Hematopoietic multipotent progenitor cell treated with erythropoietin and hydrocortisone succinate and interleukin-3 and kit ligand, for 17 days (in vitro differentiated cells): Measurements from ENCODE around the gene PLA2G4E.

Source experiments
- DNase-seq: peaks from one replicate; pipeline ENCODE4 v3.0.0-alpha.2; 2015; ENCODE audit warnings: low spot score

PLA2G4E gene

DNA sequence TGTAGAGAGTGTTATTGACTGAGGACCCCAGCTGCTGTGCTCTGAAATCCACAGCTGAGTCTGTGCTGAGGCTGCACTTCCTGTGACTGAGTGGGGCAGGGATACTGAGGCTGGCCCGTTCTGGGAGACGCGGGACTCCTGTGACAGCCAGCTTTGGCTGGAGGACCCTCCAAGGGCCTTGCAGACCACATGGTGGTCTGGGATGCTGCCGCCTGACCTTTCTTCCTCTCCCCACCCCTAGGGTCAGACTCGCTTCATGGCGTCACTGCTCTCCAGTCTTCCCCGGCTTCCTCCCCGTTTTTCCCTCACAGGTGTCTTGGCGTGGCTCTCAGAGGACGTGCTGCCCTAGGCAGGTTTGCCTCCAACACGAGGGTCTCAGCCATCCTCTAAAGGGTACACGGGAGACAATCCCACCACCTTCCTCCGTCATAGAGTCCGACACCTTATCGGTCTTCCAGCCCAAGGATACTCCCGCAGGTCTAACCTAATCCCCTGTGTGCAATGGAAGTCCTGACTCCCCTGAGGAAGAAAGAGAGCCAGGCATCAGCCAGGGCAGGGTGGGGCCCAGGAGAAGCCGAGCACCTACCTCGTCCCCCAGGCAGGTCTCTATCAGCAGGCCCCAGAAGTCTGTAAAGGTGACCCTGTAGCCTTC, 28.6 kb downstream of the PLA2G4E start:
- DNase-seq: no peak

DNA sequence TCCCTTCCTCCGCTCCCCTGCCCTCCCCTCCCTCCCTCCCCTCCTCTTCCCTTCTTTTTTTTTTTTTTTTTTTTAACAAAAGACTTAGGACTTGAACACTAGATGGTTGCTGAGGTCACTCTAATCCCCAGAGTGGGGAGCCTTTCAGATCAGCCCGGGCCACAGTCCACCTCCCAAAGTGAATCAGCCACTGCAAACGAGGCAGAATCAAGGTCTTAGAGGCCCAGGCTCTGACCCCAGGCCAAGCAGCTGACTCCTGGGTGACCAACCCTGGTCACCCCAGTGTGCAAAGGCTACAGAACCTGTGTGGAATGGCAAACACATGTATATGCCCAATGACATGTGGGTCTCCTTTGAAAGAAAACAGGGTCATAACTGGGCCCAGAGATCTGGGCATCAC, 30.2 kb downstream of the PLA2G4E start:
- no peak for DNase-seq

DNA sequence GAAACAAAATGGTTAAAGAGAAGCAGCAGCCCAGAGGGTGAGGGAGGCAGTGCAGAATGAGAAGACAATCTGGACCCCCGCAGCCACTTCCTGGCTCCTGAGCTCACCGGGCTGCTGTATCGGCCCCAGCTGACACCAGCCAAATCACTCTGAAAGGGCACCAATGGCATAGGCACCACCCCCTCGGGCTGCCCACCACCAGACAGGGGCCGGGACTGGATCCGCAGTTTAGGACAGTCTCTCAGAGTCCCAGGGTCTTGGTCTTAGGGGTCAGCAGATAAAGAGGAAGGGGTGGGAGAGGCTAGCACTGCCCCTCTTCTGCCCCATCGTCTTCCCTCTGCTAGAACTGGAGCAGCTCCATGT, 30.6 kb downstream of the PLA2G4E start:
- DNase-seq: no peak

DNA sequence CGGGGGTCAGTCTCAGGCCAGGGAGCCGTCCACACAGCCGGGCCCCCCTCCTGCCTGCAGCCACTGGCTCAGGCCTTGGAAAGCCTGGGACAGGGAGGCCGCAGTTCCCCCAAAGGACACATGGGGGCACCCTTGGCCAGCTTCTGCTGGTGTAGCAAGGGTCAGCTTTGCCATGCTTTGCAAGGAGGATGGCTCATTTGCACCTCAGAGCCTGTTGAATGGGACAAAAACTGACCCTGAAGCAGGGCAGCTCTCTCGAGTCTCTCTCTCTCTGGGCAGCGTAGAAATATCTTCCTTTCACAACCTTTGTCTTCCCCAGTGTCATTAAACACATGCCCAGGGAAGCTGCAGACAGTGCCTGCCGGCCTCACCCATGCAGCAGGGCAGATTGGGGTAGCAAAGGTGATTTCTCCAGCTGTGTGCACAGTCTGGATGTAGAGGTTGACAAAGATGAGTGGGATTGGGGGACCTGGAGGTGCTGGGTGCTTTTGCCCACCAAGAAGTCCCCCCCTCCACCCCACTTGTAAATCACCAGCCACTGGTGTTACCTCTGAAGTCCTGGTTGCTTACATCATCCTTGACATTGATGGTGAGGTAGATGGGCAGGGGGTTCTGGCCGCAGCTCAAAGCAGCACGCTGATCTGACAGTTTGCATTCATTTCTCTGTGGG, 31.1 kb downstream of the PLA2G4E start:
- DNase-seq: peak; percentile 57

DNA sequence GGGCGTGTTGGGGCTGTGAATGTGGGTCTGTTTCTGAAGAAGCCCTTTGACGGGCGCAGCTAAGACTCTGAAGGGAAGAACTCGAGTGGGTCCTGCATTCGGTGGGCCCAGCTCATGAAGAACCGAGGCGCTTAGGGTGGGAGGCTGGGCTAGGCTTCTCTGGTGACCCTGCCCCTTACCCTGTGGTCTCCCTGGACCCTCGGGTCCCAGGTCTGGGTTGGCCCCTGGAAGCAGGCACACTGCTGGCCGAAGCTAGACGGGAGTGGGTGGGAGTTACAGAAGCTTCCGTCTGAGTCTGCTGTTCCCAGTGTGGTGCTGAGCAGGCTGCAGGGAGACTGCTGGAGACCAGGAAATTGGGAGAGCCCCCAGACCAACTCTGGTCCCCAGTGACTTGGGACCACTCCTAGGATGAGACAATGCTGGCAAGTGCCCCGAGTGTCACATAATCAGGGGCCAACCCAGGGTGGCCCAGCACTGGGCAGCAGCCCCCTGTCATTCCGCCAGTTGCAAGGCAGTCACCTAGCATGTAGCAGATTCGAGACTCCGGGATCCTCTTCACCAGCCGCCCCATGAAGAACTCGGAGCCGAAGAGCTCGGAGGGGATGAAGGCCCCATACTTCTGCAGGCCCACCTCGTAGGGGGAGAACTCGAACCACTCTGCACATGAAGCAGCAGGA, 31.8 kb downstream of the PLA2G4E start:
- DNase-seq: no peak

DNA sequence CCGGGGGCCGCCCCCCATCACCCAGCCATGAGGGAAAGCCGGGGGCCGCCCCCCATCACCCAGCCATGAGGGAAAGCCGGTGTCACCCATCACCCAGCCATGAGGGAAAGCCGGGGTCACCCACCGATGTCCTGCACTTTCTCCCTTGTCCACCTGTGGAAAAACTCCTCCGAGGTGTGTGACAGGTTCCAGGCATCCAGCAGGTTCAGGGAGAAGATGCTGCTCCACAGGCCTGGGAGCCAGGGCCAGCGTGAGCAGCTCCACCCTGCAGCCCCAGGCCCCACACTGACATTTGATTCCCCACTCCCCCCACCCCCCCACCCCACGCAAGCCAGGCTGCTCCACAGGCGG, 32.9 kb downstream of the PLA2G4E start:
- no peak for DNase-seq

DNA sequence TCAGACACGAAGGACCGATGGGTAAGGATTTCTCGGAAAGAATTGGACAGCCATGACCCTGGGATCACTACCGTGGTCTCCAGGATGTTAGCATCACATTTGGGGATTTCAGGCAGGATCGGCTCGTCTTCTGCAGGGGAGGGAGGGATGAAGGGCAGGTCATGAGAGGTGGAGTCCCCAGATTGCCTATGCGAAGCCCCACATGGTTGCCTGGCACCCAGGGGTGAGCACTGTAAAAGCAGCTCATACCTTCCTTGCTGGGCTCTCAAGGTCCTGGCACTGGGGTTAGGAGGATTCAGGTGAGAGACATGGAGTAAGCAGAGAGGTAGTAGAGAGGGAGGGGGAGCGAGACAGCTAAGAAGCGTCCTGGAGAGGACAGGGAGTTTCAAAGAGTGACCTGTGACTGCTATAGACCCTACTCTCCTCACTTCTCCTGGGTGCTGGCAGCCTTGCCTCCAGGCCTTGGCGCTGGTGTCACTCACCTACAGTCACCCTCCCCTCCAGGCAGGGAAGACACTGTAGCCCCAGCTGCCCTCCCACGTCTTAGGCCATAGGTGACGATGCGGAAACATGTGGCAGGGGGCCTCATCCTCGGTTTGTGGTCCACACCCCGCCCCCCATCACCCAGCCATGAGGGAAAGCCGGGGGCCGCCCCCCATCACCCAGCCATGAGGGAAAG, 33.5 kb downstream of the PLA2G4E start:
- no peak for DNase-seq

DNA sequence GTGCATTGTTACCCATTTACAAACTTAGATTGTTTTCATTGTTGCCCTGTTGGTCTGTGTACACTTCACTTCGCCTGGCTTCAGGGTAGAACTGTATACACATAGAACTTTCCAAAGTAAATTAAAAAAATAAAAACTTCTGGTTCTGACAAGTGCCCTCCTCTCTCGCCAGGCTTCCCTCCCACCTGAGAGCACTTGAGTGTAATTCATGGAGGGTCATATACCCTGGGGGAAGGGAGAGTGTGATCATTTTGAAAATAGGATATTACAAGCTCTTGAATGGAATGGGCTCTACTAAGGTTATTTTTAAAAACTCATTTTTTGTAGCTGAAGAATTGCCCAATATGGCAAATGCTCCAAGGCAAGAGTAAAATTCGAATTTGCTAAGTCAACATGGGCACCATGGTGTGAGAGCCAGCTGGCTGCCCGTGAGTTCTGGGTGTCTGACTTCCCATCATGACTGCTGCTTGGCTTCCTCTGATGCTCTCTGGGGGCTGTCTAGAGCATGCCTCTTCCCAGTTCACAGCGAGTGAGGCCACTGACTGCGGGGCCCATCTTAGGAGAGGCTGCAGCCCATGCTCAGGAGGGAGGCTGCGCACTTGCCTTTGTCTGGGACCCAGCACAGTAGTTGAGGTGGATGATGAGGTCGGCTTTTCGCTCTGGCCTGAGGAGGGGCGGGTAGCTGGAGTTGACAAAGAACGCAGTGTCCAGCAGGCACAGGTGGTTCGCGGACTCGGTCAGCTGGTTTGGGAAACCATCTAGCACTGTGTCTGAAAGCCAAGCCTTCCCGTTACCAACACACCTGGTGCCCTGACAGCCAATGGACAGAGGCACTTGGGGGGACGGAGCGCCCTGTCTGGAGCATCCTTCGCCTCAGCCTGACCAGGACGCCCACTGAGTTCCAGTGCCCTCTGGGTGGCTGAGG, 35.3 kb downstream of the PLA2G4E start:
- DNase-seq: no peak

DNA sequence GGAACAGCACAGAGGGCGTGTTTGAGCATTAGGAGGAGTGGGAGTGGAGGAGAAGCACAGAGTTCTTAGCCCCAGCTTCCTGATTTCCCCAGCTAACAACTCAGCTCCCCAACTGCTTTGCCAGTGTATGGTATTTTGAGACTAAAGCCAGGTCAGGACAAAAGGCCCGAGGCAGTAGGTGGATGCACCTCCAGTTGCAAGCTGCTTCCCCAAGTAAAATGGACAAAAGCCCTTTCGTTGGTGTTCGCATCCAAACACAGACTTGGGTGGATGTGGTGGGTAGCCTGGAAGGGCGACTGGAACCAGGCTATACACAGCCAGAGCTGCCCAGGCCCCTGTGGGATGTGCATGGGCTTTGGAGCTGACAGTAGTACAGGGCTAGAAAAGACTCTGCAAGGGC, 36.2 kb downstream of the PLA2G4E start:
- no peak for DNase-seq

DNA sequence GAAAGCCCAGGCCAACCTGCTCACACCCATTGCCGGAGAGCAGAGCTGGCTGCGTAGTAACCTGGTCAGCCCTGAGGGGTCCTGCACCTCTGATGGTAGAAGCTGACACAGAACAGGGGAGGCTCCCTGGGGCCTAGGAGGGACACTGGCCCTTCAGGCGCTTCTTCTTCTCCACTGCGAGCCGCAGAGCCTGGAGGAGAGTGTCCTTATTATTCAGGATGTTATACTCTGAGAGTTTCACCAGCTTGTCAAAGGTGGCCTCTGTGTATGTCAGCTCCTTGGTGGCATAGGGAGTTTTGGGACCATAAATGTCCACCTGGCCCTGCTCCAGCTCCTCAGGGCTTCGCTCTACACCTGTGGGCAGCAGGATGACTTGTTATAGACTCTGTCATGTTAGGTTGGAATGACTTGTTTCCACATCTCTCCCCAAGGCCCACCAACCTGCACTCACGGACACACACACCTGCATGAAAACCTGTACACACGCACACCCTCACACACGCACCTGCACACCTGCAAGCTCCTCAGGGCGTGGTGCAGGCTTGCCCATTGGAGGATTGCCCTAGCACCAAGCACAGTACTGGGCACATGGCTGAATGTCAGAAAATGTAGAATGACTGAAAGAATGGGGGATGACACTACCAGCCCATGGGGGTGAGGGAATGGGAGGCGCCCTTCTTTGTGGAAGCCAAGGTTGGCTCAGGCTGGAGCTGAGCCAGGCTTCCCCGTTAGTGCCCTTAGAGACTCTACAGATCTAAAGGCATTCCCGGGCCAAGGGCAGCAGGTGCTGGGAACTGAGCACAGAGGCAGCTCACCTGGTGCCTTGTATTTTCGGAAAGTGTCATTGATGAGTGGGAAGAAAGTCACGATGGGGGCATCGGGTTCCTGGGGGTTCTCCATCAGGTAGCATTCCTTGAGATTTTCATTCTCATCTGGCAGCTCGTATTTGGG, 36.9 kb downstream of the PLA2G4E start:
- DNase-seq: no peak

DNA sequence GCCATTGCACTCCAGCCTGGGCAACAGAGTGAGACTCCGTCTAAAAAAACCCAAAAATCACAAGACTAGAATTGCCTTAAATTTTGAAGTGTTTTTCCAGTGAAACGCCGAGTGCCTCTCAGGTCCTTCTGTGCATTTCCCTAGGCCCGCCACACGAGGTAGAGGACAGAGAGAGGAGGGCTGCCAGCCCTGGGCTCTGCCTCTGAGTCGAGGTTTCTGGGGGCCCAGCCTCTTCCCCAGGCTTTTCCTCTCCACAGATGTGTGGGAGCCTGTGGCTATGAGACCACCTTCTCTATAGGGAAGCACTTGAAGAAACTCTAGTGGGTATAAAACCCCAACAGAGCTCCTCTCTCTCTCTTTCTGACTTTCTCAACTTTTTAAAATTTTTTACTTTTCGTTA, 37.6 kb downstream of the PLA2G4E start:
- no peak for DNase-seq

DNA sequence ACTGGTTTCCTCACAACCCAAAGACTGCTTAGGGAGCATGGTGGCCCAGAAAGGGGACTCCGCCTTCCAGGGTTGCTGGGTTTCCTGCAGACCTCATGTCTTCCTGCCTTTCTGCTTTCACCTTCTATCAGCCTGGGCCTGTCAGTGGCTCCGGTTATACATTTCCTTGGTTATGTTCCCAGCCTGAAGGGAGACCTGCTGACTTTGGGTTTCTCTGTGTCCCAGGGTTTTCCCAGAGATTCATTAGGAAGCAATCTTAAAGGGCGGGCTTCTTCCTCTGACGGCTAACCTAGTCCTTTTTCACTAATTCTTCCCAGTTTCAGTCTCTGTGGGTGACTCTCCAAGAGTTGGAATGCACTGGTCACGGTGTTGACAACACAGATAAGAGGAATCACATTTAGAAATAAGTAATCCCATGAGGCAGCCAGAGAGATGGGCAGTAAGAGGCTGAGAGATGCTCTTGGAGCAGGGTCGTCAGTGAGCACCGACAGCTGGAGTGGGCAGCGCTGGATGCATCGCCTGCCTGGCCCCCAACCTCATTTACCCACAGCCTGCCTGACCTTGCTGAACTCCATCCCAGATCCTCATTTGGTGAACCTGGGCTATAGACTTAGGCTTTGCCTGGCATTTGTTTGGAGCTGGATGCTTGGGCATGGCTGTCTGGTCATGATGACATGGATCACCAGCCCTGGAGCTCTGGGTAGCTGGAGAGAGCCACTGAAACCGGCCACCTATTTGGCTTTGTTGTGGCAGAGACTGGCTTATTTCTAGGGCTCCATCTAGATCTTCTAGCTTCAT, 38.5 kb downstream of the PLA2G4E start:
- DNase-seq: no peak

DNA sequence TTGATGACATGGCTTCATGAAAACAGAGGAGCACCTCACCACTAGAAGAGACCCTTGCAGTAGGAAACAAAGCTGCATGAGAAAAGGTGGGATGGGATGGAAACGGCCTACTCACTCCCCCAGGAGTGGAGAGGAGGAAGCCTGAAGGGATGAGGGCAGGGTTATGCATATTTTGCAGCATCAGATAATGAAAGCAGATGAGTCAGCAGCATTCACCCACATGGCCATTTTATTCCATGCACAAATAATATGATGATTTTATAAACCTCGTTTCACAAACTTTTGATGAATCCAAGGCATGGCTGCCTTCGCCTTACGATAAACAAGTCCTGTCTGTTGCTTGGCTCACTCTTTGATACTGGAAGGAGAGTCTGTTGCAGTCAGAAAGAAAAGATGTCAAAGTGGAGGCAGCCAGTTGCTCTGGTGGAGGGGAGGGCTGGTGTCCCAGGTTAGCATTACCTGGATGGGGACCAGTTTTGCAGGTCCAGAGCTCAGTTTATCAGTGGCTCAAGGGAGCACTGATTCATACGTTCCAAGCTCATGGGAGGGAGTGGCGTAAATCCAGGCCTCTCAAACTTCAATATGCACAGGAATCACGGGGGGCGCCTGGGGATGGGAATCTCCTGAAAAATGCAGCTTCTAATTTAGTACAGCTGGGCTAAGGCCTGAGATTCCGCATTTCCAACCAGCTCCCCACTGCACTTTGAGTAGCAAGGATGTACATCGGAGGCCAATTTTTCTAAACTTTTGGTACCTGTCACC, 39.3 kb downstream of the PLA2G4E start:
- DNase-seq: no peak

DNA sequence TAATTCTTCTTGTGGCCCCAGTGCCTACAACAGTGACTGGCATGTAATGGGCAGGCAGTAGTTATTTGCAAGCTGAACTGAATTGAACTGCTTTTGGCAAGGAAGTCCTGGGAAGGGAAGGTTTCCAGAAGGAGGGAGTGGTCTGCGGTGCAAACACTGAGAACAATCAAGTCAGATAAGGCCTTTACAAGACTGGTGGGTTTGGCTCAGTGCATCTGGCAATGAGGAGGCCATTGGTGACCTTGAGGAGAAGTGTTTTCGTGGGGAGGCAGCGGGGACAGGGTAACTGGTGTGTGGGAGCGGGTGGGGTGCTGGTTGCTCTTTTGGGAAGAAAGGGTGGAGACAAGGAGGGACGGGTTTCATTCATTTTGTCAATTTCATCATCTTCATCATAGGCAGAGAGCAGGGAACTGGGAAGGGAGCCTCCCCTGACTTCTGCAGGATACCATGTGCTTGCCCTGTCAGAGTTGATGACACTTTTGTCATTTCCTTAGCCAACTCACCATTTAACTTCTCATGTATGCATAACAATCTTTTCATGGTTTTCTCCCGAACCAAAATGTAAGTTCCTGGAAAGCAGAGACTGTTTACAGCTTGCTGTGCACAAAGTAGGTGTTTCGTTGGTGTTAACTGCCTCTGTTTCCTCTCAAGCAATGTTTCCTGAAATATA, 40.1 kb downstream of the PLA2G4E start:
- no peak for DNase-seq

DNA sequence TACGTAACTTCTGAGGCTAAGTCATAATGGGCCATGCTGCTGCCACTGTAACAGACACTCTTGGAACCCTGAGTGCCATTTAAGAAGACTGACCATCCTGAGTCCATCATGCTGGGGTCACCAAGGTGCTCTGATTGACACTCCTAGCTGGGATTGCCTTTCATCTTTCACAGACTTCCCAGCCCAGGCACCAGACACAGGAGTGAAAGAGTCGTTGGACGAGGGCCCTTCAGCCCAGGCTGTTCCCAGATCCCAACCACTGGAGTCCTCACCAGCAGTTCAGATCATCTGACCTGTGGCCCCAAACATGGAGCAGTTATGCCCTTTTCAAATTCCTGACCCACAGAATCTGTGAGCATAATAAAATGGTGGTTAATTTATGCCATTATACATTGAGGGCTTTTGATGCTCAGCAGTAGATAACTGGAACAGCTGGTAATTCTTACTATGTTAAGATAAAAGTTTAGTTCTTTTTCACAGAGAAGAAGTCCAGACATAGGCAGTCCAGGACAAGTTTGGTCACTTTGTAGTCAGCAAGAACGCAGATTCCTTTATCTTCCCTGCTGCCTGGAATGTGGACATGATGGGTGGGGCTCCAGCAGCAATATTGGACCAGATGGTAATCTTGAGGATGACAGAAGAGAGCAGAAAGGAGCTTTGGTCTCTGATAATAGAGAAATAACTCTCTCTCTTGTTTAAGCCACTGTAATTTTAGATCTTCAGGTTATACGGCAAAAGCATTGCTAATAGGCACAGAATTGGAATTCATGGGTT, 41.2 kb downstream of the PLA2G4E start:
- no peak for DNase-seq

DNA sequence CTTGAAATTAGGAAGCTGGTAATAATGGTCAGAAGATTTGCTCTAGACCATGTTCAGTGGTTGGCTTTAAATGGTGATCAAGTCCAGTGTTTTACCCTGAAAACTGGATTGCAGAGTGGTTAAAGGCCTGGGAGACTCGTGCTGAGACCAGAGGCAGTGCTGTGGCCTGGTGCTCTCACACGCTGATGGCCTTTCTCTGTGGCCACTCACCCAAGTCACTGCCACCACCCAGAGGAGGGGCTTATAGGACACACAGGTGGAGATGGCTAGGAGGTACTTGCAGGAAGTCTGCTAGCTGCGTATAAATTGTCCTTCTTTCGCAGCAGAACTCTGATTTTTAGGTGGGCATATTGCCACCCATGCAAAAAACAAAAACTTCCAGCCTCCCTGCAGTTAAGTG, 42.3 kb downstream of the PLA2G4E start:
- DNase-seq: no peak

DNA sequence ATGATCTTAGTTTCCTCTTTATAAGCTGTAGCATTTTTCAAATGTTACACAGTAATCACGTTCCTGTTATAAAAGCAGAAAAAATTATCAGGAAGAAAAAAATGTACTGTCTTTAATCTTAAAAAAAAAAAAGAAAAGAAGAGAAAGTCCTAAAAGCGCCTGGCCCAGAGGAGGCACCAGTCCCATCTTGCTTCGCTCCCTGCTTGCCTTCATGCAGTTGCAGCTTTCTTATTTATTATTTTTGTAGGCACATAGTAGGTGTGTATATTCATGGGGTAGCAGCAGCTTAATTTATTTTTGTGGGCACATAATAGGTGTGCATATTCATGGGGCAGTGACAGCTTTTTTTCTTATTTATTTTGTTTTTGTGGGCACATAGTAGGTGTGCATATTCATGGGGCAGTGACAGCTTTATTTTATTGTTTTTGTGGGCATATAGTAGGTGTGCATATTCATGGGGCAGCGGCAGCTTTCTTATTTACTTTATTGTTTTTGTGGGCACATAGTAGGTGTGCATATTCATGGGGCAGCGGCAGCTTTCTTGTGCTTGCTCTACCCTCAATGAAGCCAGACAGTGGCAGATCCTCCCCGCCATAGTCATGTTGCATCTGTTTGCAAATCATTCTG, 43.0 kb downstream of the PLA2G4E start:
- DNase-seq: no peak
